HG02763 (cell line): ENCODE data around the gene ETS1.

Experiments used
- ATAC-seq: cut with Tn5 transposase; IDR thresholded peaks from one replicate; pipeline ENCODE4 v1.9.1; 2021; ENCODE audit warnings: mild to moderate bottlenecking, moderate library complexity; ENCODE audit not compliant: unreplicated experiment

The ETS1 gene

DNA sequence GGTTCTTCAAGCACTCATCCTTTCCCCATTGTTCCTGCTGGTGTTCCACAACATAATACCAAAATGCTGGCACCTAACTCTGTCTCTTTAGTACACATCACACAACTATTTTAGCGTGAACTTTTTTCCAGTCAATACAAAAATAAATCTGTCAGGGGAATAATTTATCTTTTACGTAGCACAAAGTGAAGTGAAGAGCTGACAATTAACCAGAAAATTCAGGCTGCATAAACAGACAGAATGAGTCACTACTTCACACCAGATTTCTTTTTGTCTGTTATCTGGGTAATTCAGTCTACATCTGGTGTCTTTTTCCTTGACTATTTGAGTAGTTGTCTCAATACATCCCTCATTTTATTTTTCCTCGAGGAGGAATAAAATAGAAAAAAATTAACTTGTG lies 7.9 kb upstream of the ETS1 start:
- no peak for ATAC-seq

DNA sequence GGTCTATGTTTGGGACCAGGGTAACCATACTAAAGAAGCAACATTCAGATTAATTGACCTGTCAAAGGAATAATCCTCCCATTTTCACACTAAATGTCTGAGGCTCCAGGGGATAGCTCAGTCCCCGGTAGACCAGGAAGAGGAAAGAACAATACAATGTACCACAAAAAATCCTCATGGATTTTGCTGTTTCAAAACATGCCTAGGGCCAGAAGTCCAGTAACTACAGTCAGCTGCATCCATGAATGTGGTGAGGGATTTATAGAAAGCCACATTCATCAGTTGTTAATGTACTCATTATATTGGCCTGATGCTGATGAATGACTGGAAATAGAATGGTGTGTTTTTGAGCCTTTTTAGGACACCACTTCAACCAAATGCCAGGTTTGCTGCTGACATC lies 6.9 kb upstream of the ETS1 start:
- no peak for ATAC-seq

DNA sequence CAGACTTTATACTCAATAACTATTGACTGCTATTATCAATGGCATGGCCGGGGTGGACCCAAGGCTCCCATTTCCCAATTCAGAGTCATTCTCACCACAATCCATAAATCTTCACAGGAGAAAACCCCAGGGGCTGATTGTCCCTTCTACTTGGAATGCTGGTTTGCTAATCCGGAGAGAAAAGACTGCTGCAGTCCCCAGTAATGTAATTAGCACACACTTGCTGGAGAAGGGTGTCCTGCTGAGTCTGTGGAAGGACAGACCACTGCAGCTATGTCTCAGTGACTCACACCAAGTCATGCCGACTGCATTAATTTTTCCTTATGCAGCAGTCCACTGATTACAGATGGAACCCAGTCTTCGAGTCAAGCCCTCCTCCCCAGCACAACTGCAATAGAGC lies 5.9 kb upstream of the ETS1 start:
- no peak for ATAC-seq

DNA sequence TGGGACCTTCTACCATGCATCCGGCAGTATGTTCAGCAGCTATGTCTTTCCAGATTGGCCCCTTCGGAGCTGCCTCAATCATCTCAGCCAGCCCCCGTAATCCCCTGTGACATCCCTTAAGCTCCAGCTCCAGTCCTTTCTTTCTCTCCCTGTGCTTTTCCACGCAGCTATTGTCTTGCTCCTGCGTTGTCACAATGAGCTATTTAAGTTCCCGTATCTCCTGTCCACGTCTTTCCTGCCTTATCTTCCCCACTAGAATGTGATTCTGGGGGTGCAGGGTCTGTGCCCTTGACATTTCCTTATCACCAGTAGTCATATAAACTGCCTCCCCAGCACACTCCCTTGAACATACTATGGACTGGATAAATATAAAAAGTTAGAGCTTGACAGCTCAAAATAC lies 5.1 kb upstream of the ETS1 start:
- ATAC-seq = no peak

DNA sequence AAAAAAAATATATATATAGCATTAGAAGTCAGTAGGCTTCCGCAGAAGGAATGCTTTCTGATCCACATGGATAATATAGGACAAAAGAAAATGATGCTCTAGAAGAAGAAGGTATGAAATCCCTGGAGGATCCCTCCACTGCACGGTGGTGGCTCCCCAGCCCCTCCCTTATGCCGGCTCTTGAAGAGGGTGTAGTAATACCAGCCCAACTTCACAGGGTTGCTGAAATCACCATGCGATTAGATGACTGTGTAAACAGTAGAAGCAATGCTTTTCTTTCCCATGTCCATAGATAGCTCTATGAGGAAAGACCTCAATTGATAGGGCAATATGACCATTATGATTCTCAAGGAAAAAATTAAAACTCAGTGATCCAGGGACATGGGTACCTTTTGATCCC lies 3.2 kb upstream of the ETS1 start:
- ATAC-seq = no peak

DNA sequence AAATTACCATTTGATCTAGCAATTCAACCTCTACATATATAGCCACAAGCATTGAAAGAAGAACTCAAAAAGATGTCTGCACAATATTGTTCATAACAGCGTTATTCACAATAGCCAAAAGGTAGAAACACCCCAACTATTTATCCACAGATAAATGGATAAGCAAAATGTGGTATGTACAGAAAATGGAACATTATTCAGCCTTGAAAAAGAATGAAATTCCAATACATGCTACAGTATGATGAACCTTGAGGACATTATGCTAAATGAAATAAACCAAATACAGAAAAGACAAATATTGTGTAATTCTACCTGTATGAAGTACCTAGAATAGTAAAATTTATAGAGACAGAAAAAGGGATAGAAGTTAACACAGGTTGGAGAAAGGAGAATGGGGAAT lies 2.6 kb upstream of the ETS1 start:
- no peak for ATAC-seq

DNA sequence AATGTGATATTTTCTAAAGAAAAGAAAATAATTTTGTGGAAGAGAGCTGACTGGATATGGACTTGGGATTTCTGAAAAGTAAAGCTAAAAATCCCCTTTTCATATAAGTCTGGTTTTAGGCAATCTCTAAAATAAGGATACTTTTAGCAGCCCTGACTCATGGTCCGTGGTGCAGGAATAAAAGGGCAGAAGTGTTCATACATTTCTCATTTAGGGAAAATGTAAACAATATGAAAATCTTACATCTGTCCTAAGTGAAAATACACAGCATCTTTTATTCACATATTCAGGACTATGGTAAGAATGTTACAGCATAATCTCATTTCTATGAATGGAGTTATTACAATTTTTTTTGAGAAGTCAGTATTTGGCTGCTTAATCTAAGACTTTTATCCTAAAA lies 735 bp upstream of the ETS1 start:
- no peak for ATAC-seq

DNA sequence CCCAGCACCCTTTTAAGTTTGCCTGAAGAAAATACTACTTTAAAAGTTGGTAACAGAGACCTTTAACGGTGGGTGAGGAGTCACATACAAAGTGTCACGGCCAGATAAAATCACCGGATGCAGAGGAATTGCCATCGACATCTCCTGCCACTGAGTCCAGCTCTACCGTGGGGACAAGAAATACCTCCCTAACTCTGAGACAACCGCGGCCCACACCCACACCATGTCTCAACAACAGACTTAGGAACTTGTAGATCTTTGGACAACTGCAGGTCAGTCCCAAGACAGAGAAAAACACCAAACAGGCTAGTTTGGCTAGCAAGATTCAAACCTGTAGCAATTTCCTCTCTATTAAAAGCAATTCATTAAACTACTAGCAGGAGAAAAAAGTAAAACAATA lies 669 bp downstream of the ETS1 start:
- ATAC-seq = no peak

DNA sequence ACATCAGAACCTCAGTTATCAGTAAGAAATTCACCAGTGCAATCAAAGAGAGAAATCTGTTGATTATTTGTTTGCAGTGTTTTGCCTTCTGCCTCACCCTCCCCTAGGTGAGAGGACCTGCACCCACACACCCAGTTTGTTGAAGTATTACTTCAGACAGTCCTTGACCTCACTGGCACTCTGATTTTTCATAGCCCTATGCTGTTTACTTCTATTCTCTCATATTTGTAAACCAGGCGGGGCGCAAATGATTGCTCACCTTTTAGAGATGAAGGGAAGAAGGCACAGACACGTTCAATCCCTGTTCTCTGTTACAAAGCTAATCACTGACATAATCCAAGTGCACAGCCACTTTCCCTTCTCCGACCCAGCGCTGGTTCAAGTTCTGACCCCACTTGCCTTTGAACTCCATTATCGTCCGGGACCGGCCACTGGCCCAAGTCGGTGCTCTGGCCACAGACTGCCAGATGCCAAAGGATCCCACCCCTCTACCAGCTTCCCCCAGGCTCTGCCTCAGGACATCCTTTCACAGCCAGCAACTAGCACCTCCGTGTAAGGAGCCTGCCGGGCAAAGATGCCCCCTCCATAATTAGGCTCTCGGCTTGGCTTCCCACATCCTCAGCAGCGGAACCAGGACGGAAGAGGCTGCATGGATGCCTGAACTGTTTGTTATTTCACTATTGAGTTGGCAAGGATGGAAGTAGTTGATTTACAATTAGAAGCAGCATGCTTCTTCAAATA lies 1.7 kb downstream of the ETS1 start:
- ATAC-seq = no peak

DNA sequence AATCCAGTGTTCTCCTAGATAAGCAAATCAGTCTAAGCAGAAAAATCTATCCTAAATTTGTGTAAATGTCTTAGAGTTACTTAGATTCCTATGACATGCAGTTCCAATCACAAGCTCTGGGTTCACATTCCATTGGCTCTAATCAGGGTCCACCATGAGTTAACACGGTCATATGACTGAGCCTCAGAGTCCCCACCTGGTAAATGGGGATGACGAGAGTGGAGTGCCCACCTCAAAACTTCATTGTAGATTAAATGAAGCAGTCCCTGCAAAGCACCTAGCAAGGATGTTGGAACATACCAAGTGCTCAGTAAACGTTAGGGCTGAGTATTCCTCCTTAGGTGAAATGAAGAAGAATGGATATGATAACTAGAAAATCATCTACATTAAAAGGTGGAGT lies 3.1 kb downstream of the ETS1 start:
- no peak for ATAC-seq

DNA sequence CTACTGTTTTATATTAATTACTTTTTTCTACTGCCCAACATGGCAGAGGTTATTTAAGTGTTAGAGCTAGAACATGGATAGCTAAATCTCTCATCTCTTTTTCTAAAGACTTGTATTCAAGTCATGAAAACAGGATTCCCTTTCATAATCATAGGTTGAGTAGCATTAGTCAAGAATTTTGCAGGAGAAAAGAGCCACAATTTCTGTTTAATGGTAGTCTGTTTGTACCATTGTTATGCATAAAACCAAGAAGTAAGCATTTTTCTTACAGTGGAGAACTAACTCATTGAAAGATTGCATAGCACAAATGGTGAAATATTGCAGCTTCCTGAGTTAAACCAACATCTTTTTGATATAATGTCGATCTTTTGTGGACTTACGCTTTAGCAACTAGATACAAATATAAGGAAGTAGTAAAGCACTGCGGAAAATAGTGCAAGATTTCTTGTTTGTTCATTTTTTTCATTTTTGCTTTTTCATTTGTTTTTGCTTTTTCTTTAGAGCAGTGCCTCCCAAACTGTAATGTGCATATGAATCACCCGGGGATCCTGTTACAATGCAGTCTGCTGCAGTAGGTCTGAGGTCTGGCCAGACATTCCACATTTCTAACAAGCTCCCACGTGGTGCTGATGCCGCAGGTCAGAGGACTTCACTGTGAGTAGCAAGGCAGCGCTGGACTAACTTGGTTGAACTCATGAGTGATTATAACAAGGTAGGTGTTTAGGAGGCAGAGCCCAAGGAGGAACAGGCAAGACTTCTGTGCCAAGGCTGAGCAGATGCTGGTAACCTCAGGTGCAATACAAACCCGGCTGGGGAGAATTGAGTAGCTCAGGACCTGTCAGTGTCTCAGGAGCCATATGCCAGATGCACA lies 4.6 kb downstream of the ETS1 start:
- no peak for ATAC-seq

DNA sequence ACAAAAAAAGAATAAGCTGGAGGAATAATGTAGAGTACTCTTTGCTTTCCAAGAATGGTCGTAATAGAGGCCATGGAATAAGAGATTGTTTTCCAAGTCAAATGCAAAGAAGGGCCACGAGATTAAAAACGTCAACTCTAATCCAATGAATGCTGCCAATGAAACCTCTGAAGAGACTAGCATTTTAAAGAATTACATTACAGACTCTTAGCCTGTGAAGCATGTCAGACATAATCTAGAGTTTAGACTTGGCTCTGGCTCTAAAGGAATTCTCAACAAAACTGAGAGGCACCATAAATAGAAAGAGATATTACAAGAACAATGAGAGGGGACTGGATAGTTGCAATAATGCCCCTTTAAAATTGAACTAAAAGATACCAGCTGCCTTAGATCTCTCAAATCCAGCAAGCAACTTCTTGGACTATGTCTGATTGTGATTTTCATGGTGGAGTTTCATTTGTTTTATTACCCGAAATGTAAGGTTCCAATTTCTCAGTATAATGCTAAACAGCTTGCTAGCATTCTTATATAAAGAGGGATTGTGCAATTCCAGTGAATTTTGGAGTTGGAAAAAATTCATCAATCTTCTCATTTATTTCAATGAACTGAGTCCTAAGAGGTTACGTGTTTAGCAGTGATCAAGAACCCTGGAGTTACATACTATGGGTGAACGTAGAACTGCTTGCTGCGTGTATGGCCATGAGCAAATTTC lies 5.6 kb downstream of the ETS1 start:
- ATAC-seq = no peak

DNA sequence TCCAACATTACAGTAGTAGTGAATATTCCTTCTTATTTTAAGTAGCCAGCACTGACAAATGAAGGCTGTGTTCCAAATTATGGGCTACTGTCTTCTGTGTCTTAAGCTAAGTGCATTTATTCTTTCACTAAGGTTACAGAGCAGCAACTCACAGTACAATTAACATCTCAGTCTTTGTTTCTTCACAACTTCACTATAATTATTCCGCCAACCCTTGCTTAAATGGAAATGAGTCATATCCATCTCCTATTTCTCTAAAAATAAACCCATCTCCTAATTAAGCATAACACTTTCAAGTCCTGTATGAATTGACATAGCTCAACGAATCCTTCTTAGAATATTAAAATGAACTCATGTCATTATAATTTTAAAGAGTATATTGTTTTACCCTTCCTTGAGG lies 6.7 kb downstream of the ETS1 start:
- ATAC-seq = no peak

DNA sequence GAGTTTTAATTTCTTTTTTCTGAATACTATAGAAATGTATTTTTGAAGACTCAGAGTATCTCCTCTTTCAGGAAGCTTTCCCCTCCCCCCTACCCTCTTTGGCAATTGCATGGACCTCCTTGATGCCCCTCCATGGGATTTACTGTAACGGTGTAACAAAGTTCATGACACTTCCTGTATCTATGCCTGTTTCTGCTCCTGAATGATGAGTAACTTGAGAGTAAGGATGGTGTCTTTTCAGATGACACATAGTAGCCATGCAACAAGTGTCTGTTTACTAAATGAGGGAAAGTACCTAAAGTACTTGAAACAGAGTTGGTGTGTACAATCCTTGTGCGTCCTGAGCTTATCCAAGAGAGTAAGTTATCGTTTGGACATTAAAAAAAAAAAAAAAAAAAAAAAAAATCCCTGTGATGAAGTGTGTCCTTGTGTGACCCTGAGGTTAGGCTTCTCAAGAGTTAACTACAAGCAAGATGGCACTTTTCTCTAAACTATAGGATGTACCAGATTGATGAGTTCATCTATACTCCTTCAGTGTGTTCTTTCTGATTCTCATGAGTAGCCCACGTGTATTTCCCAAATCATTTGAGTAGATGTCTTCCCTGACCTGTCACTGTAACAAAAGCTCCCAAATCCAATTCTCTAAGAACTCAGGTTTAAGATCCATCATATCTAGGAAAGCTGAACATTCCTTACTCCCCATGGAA lies 7.4 kb downstream of the ETS1 start:
- ATAC-seq = peak; percentile 63

DNA sequence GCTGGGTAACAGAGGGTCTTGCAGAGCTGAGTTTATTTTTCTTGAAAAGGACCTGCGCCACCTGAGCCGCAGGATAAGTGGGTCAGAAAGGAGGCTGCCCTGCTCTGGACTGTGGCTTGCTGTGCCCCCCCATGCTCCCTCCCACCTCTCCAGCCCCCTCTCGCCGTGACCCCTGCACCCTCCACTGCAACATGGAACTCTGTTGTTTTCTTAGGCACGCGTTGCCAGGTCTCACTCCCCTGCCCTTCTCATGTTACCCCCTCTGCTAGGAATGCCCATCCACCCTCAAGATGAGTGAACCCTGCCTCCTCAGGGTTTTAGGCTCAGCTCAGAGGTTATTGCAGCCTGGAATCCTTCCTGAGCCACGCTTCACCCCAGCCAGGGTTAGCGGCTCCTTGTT lies 10.8 kb downstream of the ETS1 start:
- ATAC-seq = no peak

DNA sequence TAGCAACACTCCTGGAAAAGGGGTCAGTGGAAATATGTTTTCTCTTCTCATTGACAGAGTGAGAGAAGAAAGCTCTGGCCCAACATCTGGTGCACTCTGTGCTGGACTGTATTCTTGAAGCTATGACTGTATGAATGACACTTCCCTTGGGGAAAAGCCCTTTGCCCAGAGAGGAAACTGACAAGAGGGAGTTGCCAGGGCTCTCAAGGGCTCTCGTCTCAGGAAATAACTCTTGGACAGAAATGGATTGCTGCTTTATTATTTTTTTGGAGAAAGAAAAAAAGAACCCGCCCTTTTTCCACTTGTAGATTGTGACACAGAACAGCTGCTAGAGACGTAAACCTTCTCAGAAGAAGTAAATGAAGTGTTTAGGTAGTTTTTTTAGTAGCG lies 11.4 kb downstream of the ETS1 start:
- no peak for ATAC-seq

DNA sequence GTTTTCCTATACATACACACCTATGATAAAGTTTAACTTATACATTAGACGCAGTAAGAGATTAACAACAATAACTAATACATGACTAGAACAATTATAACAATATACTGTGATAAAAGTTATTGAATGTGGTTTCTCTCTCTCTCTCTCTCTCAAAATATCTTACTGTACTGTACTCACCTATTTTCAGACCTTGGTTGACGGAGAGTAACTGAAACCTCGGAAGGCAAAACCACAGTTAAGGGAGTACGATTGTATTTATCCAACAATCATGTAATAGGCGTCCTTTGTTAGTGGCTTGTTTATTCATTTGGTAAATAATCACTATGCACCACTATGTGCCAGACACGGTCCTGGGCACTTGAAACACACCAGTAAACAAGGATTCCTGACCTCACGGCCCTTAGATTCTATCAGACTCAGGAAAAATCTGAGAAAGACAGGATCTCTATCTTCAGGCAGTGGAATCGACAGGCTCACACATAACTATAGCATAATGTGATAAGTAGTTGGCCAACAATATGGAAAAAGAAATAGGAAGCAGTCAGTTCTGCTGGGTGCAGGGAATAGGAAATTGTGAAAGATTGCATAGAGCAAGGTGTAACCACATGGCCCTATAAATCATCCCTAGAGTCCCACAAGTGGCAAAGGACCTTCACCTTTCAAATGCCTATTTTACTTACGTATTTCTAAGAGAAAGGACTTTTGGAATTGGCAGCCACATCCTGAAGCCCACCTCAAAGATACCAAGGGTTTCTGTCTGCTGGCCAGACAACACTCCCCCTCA lies 12.0 kb downstream of the ETS1 start:
- ATAC-seq = no peak

DNA sequence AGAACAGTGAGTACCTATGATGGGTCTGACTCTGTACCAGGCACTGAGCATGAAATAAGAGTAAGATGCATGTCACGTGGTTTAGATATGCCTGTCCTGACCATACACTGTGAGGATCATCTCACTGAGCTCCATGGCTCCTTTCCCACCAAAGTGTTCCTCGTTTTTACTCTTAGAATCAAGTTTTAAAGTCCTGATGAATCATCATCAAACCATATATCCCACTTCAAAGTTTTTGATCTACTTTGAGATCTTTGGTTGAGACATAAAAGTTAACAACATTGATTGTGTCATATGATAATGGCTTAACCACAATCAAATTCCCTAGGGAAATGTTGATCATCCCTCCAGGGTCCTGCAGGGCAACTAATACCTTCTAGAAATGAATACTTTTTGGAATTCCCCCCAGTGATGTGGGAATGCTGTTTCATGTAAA lies 12.8 kb downstream of the ETS1 start:
- no peak for ATAC-seq

DNA sequence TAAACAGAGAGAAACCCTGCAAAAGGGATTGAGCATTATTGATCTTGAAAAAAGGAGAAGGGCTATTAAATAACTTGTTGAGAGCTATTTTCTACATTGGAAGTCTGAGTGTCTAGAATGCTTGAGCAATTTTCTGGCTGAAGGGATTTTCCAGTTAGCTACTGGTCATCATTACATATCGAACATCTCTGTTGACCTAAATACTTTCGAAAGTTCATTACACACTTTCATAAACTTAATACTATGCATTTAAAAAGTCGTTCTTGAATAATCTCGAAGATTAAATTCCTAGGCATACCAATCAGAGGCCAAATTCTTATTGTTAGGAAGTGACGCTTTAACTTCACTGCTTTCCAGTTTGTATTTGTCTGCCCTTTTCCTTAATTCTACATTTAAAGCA lies 13.7 kb downstream of the ETS1 start:
- ATAC-seq = no peak

DNA sequence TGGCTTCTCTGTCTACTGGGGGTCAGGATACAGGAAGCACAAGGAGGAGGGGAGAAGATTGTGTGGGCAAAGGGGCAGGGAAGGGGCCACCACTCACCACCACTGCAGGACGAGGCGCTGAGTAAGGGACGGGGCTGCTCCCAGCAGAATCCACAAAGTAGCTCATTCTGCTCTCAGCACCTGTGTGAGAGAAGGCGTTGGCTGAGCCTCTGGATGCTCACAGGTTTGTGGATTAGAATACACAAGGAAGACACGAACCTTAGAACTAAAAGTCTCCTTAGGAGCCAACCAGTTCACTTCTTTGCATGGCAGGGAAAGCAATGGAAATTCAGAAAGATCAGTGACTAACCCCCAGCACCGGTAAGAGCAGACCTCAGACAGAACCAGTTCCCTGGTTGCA lies 14.4 kb downstream of the ETS1 start:
- ATAC-seq = no peak
